ENCODE measurements around the gene REEP1. TPM values are rescaled to one million over a fixed set of nuclear protein-coding genes. Genes with fewer than 3 reads are reported as not detected.

The REEP1 gene
- total and polyA plus RNA-seq, 2 of the 4 experiments (the other 2 are of a cell fraction), result under 0.01 to 0.03 TPM

DNA sequence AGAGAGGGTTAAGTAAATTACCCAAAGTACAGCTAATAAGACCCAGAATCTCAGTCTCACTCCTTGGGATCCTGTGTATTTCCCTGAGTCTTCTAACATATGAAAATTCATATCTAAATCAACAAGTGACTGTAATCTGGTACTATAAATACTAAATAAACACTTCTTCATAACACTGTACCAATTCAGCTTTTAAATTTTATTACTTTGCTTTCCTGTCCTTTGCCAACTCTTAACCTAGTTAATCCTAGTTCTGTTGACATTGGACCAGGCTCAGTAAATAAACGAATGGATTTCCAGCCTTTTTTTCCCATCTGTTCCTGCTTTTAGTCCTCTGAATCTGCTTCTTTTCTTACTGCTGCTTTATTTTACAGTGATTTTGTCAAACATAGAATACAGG lies 124.4 kb downstream of the REEP1 start:
- Histone ChIP-seq H4K5ac (ENCODE audit: low read depth, low read length) (no peak overlapping the region), H2AK9ac (replicated peaks; ENCODE audit: low read depth, low read length, poor library complexity) (no peak overlapping the region), H3K23ac (ENCODE audit: low read depth, low read length) (no peak overlapping the region), H4K8ac (ENCODE audit: low read depth in 2 of 2, low read length in 2 of 2) (no peak overlapping the region), H2BK15ac (ENCODE audit: low read depth, low read length) (no peak overlapping the region), H2BK20ac (ENCODE audit: low read depth, low read length) (no peak overlapping the region), H3K18ac (ENCODE audit: low read depth, low read length) (no peak overlapping the region), H3K27ac (ENCODE audit: insufficient read depth, low read length) (no peak overlapping the region), H3K9me1 (ENCODE audit: insufficient read depth, low read length) (no peaks in the 10 kb centered on the region), H3K4me2 (ENCODE audit: low read depth, low read length) (no peak overlapping the region), H3K4me1 (ENCODE audit: control insufficient read depth, insufficient read depth, low read length) (no peaks in the 10 kb centered on the region; the same call in 1 of the 2 replicates), H3K9me3 (ENCODE audit: control insufficient read depth, insufficient read depth, low read length) (no peaks in the 10 kb centered on the region), H3K36me3 (ENCODE audit: control insufficient read depth, insufficient read depth, low read length) (peaks cover 22% of the 10 kb centered on the region), H4K20me1 (ENCODE audit: insufficient read depth, low read length) (no peaks in the 10 kb centered on the region), H3K14ac (replicated peaks; ENCODE audit: low read depth, low read length) (no peak overlapping the region), H2AK5ac (ENCODE audit: low read depth, low read length) (no peak overlapping the region), H2BK5ac (ENCODE audit: low read depth, low read length, poor library complexity, severe bottlenecking) (no peak overlapping the region), H2BK120ac (ENCODE audit: low read depth, low read length) (no peak overlapping the region), H3K4me3 (ENCODE audit: insufficient read depth, low read depth, low read length) (no peak overlapping the region), H3K4ac (ENCODE audit: low read depth, low read length) (no peak overlapping the region), H4K91ac (ENCODE audit: insufficient read depth, low read depth, low read length) (no peak overlapping the region), H2AFZ (replicated peaks; ENCODE audit: low read length, poor library complexity) (no peak overlapping the region), H3K79me1 (ENCODE audit: low read depth in 1 of 2, low read length in 2 of 2) (no peaks in the 10 kb centered on the region; a peak in 1 of 4 replicates), H3K27me3 (ENCODE audit: control insufficient read depth, insufficient read depth, low read length) (no peaks in the 10 kb centered on the region), H3K56ac (ENCODE audit: extremely low read depth, insufficient read depth, low read length) (no peak overlapping the region), H3K9ac (ENCODE audit: low read depth, low read length) (no peak overlapping the region)
- dilution Hi-C loops (cut with HindIII; ENCODE audit: low sequenced_read_pairs, unreplicated experiment) (no loop called here), in situ Hi-C loops (cut with MboI; ENCODE audit: low sequenced_read_pairs) (no loop called here), intact Hi-C loops (cut with micrococcal nuclease) (no loop called here)
- POLR2A ChIA-PET (ENCODE audit: unreplicated experiment), result no interaction called here
- TF ChIP-seq MAZ (IDR thresholded peaks at IDR 0.05; ENCODE audit: borderline replicate concordance, low read depth, low read length) (no peak), RFX5 (IDR thresholded peaks at IDR 0.05; ENCODE audit: low read depth, low read length) (no peak), MAFK (IDR thresholded peaks at IDR 0.05; ENCODE audit: low read depth, low read length) (no peak), NFE2L2 (IDR thresholded peaks at IDR 0.05; ENCODE audit: low read depth, low read length) (no peak), POLR2A (IDR thresholded peaks at IDR 0.05; ENCODE audit: low read depth, low read length) (no peak), RCOR1 (IDR thresholded peaks at IDR 0.05; ENCODE audit: insufficient replicate concordance, low read length) (no peak), SMC3 (IDR thresholded peaks at IDR 0.05; ENCODE audit: low read depth, low read length) (no peak), FOS (IDR thresholded peaks at IDR 0.05; ENCODE audit: low read depth, low read length) (no peak), RAD21 (IDR thresholded peaks at IDR 0.05; ENCODE audit: low read length) (no peak), BHLHE40 (IDR thresholded peaks at IDR 0.05; ENCODE audit: low read depth, low read length) (no peak), CEBPB (IDR thresholded peaks at IDR 0.05; ENCODE audit: low read depth, low read length) (no peak), CHD1 (IDR thresholded peaks at IDR 0.05; ENCODE audit: low read depth, low read length) (no peak), MXI1 (IDR thresholded peaks at IDR 0.05; ENCODE audit: borderline replicate concordance, low read depth, low read length) (no peak)
- TF ChIP-seq, protein P1, sequence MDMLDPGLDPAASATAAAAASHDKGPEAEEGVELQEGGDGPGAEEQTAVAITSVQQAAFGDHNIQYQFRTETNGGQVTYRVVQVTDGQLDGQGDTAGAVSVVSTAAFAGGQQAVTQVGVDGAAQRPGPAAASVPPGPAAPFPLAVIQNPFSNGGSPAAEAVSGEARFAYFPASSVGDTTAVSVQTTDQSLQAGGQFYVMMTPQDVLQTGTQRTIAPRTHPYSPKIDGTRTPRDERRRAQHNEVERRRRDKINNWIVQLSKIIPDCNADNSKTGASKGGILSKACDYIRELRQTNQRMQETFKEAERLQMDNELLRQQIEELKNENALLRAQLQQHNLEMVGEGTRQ (IDR thresholded peaks at IDR 0.05; ENCODE audit: low read depth, low read length), result no peak
- TF ChIP-seq, protein P2, sequence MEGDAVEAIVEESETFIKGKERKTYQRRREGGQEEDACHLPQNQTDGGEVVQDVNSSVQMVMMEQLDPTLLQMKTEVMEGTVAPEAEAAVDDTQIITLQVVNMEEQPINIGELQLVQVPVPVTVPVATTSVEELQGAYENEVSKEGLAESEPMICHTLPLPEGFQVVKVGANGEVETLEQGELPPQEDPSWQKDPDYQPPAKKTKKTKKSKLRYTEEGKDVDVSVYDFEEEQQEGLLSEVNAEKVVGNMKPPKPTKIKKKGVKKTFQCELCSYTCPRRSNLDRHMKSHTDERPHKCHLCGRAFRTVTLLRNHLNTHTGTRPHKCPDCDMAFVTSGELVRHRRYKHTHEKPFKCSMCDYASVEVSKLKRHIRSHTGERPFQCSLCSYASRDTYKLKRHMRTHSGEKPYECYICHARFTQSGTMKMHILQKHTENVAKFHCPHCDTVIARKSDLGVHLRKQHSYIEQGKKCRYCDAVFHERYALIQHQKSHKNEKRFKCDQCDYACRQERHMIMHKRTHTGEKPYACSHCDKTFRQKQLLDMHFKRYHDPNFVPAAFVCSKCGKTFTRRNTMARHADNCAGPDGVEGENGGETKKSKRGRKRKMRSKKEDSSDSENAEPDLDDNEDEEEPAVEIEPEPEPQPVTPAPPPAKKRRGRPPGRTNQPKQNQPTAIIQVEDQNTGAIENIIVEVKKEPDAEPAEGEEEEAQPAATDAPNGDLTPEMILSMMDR (conservative IDR thresholded peaks at IDR 0.05; ENCODE audit: low read depth, low read length), result no peak
- TF ChIP-seq, protein P3, sequence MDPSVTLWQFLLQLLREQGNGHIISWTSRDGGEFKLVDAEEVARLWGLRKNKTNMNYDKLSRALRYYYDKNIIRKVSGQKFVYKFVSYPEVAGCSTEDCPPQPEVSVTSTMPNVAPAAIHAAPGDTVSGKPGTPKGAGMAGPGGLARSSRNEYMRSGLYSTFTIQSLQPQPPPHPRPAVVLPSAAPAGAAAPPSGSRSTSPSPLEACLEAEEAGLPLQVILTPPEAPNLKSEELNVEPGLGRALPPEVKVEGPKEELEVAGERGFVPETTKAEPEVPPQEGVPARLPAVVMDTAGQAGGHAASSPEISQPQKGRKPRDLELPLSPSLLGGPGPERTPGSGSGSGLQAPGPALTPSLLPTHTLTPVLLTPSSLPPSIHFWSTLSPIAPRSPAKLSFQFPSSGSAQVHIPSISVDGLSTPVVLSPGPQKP (IDR thresholded peaks at IDR 0.05; ENCODE audit: borderline replicate concordance, low read depth, low read length), result no peak
- no peak for DNase-seq
- CTCF ChIA-PET, result no interaction called here
- peak; percentile 27 for ATAC-seq (ENCODE audit: low read depth)
- WGBS, 2 experiments (ENCODE audit: extremely low coverage in 2 of 2, insufficient read length in 1 of 2), result no CpG with 5 or more reads among the region's 1 CpG
- BruUV-seq (replicated peaks), result no TSS peak

Data from IMR-90 (cell line).